ENCODE results near the gene STK40. TPM values are rescaled to one million over a fixed set of nuclear protein-coding genes. Genes with fewer than 3 reads are reported as not detected.

The STK40 gene
- total RNA-seq, 1 donor from 2014 or later, result 52.9 TPM

- peaks cover 23% of the 10 kb centered on the region for H3K27me3 Mint-ChIP-seq (ENCODE audit: unreplicated experiment)
- peaks cover 20% of the 10 kb centered on the region for H3K9me3 Mint-ChIP-seq (ENCODE audit: unreplicated experiment)
- H3K4me1 Mint-ChIP-seq (ENCODE audit: low read depth, unreplicated experiment), result peaks cover 33% of the 10 kb centered on the region
- H3K4me3 Mint-ChIP-seq (ENCODE audit: unreplicated experiment), result peak overlapping the region; percentile 93
- DNase-seq, result peak; percentile 77
- peak overlapping the region; percentile 99 for H3K27ac Mint-ChIP-seq (ENCODE audit: unreplicated experiment)
- no peaks in the 10 kb centered on the region for H3K36me3 Mint-ChIP-seq (ENCODE audit: unreplicated experiment)
- no peak for TF ChIP-seq CTCF (IDR thresholded peaks at IDR 0.05; ENCODE audit: partially characterized antibody, unreplicated experiment)
Measured at GRCh38 chr1:36386265-36387140, 779 bp upstream of the STK40 start.

DNA sequence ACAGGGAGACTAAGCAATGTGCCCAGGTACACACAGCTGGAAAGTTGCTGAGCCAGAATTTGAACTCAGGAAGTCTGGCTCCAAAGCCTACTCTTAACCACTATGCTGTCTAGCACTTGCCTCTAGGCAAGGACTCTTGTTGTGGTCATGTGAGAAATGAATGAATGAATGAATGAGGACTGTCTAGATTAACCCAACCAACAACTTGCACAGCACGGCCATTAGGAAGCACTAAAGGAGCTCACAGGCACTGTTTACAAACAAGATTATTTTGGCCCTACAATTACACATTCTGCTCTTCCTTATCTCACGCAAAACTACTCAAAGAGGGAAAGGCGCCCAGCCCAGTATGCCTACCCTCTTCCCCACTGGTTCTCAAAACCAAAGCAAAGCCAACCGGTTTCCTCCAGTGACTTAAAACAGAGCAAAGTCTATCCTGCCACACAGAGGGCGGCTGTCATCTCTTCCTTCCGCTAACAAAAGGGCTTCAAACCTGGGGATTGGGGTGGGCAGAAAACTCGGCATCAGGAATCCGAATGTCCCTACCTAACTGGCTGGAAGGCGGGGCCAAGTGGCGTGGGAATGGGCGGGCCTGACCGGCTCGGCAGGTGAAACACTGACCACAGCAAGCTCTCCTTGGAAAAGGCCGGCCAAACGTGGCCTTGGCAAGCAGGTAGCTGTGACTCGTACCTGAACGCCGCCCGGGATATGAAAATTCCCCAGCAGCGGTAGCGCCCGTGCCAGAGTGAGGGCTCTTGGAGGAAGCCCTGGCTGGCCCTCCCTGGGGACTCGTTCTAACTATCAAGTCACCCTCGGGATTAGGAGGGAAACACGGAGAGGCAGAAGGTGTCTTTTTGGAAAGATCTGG, 948 bp downstream of the STK40 start:
- H3K27me3 Mint-ChIP-seq (ENCODE audit: unreplicated experiment), result peaks cover 24% of the 10 kb centered on the region
- H3K36me3 Mint-ChIP-seq (ENCODE audit: unreplicated experiment), result no peaks in the 10 kb centered on the region
- peaks cover 20% of the 10 kb centered on the region for H3K9me3 Mint-ChIP-seq (ENCODE audit: unreplicated experiment)
- no peak for TF ChIP-seq CTCF (IDR thresholded peaks at IDR 0.05; ENCODE audit: partially characterized antibody, unreplicated experiment)
- H3K4me1 Mint-ChIP-seq (ENCODE audit: low read depth, unreplicated experiment), result peaks cover 46% of the 10 kb centered on the region
- peak overlapping the region; percentile 97 for H3K4me3 Mint-ChIP-seq (ENCODE audit: unreplicated experiment)
- DNase-seq, result peak; percentile 52
- peak overlapping the region; percentile 85 for H3K27ac Mint-ChIP-seq (ENCODE audit: unreplicated experiment)

GRCh38 chr1:36383240-36383639, 2.5 kb downstream of the STK40 start:
- no peak for TF ChIP-seq CTCF (IDR thresholded peaks at IDR 0.05; ENCODE audit: partially characterized antibody, unreplicated experiment)
- Mint-ChIP-seq H3K27ac (ENCODE audit: unreplicated experiment) (peak overlapping the region; percentile 12), H3K4me1 (ENCODE audit: low read depth, unreplicated experiment) (peaks cover 46% of the 10 kb centered on the region), H3K36me3 (ENCODE audit: unreplicated experiment) (no peaks in the 10 kb centered on the region), H3K27me3 (ENCODE audit: unreplicated experiment) (peaks cover 24% of the 10 kb centered on the region), H3K9me3 (ENCODE audit: unreplicated experiment) (peaks cover 20% of the 10 kb centered on the region), H3K4me3 (ENCODE audit: unreplicated experiment) (peak overlapping the region; percentile 59)
- no peak for DNase-seq

GRCh38 chr1:36382669-36383068, 3.1 kb downstream of the STK40 start:
- no peak for TF ChIP-seq CTCF (IDR thresholded peaks at IDR 0.05; ENCODE audit: partially characterized antibody, unreplicated experiment)
- Mint-ChIP-seq H3K27me3 (ENCODE audit: unreplicated experiment) (peaks cover 24% of the 10 kb centered on the region), H3K36me3 (ENCODE audit: unreplicated experiment) (no peaks in the 10 kb centered on the region), H3K4me3 (ENCODE audit: unreplicated experiment) (no peak overlapping the region), H3K4me1 (ENCODE audit: low read depth, unreplicated experiment) (peaks cover 44% of the 10 kb centered on the region), H3K27ac (ENCODE audit: unreplicated experiment) (no peak overlapping the region), H3K9me3 (ENCODE audit: unreplicated experiment) (peaks cover 17% of the 10 kb centered on the region)
- DNase-seq, result no peak

Data from glutamatergic neuron (in vitro differentiated cells).